GM03348 (cell line): ENCODE data around the gene PIAS4.

Experiments
- DNase-seq: peaks from one replicate; pipeline ENCODE4 v3.0.0; 2012; ENCODE audit warnings: low spot score

The PIAS4 gene

GRCh38 chr19:4059891-4060620, 52.5 kb downstream of the PIAS4 start:
- peak; percentile 66 for DNase-seq

- DNase-seq, result no peak
These were observed 53.2 kb downstream of the PIAS4 start for GRCh38 chr19:4060621-4061177.

GRCh38 chr19:4061178-4061682, 53.7 kb downstream of the PIAS4 start:
- peak; percentile 78 for DNase-seq

GRCh38 chr19:4061683-4062418, 54.3 kb downstream of the PIAS4 start:
- no peak for DNase-seq

- no peak for DNase-seq
These were observed 55.2 kb downstream of the PIAS4 start for GRCh38 chr19:4062419-4063368.

- DNase-seq, result no peak
These were observed 56.0 kb downstream of the PIAS4 start for GRCh38 chr19:4063369-4064148.

GRCh38 chr19:4064149-4064495, 56.6 kb downstream of the PIAS4 start:
- DNase-seq, result no peak

GRCh38 chr19:4064496-4065260, 57.1 kb downstream of the PIAS4 start:
- DNase-seq, result peak; percentile 64

GRCh38 chr19:4065430-4066175, 58.1 kb downstream of the PIAS4 start:
- peak; percentile 100 for DNase-seq

GRCh38 chr19:4066176-4066606, 58.7 kb downstream of the PIAS4 start:
- no peak for DNase-seq

- peak; percentile 85 for DNase-seq
These were observed 59.3 kb downstream of the PIAS4 start, which contains the start of gene ZBTB7A for GRCh38 chr19:4066682-4067395. TSS of gene ZBTB7A (minus strand) at chr19:4066899. CDS start at chr19:4055232, 11,667 bp downstream.

GRCh38 chr19:4067396-4068046, 60.0 kb downstream of the PIAS4 start:
- DNase-seq, result peak; percentile 63

- no peak for DNase-seq
These were observed 60.8 kb downstream of the PIAS4 start for GRCh38 chr19:4068047-4068966.

GRCh38 chr19:4069331-4069959, 61.9 kb downstream of the PIAS4 start:
- no peak for DNase-seq

- DNase-seq, result no peak
These were observed 64.1 kb downstream of the PIAS4 start for GRCh38 chr19:4071610-4072009.

- no peak for DNase-seq
These were observed 67.8 kb downstream of the PIAS4 start for GRCh38 chr19:4075373-4075772.

GRCh38 chr19:4077007-4077374, 69.5 kb downstream of the PIAS4 start:
- no peak for DNase-seq
